HG03039 (cell line): Measurements from ENCODE around the gene KLHL33.
"Not testable (repeated sequence)": the region's sequence is repeated elsewhere in the genome, so short reads cannot be mapped to it uniquely, and the experiment has no call there.

Experiments
- ATAC-seq: cut with Tn5 transposase; IDR thresholded peaks from one replicate; pipeline ENCODE4 v1.9.1; 2021; ENCODE audit warnings: mild to moderate bottlenecking, moderate library complexity; ENCODE audit not compliant: unreplicated experiment

The KLHL33 gene

GRCh38 chr14:20454516-20455354 is 18.8 kb upstream of the KLHL33 start, which contains the start of the genes APEX1 and OSGEP:
APEX1 (plus strand) TSS chr14:20455226; CDS start chr14:20455646, 420 bp downstream.
OSGEP (minus strand) TSS chr14:20454812; CDS start chr14:20454683, 129 bp downstream.
- peak; percentile 88 for ATAC-seq

DNA sequence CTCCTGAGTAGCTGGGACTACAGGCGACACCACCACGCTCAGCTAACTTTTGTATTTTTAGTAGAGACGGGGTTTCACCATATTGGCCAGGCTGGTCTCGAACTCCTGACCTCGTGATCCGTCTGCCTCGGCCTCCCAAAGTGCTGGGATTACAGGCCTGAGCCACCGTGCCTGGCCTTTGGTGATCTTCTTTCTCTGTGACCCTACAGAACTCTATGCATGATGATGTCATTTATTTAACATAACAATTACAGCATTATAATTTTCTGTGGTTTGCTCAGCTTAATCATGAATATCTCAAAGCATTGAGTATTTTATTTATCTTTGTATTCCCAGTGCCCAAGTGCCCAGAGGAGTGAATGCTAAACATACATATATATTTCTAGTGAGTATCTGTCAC is 16.9 kb upstream of the KLHL33 start:
- ATAC-seq = not testable (repeated sequence)

DNA sequence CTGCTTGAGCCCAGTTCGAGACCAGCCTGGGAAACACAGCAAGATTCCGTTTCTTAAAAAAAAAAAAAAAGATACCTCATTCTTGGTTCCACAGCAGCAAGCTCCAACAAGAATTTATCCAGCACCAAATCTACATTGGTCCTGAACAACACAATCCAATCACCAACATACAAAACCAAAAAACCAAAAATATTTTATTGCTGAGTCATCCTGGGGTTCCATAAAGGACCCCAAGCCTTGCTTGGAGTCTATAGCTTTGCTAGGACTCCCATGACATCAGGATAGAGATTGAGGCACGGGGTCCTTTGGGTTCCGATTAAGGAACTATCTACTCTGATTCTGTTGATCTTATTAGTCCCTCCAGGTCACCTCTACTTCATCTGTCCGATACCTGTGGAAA is 10.9 kb upstream of the KLHL33 start:
- ATAC-seq = no peak

DNA sequence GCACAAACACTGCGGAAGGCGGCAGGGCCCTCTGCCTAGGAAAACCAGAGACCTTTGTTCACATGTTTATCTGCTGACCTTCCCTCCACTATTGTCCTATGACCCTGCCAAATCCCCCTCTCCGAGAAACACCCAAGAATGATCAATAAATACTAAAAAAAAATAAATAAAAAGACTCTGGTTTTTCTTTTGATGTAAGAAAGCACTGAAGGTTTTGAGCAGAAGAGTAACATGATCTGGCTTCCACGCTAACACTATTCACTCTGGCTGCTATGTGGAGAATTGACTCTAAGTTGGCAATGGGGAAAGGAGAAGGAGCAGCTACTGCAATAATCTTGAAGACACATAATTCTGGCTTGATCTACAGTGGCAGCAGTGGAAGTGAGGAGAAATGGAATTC is 7.7 kb upstream of the KLHL33 start:
- ATAC-seq = not testable (repeated sequence)

DNA sequence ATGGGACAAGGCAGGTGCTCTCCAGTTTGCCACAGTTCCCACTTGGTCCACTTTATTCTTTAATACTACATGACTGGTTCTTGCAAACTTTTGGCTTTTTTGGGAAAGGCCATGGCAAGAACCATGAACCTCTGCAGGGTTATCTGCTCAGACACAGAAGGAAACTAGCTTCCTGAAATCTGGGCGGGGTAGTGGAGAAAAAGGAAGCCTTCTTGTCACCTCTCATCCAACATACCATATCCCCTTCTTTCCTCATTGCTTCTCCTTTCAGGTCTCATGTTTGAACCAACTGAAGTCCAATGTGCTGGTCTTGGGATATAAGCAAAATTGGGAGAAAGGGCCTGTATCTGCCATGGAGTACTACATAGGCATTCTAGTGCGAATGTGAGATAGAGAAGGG is 5.5 kb upstream of the KLHL33 start:
- no peak for ATAC-seq

GRCh38 chr14:20440882-20441281 is 4.9 kb upstream of the KLHL33 start:
- no peak for ATAC-seq

DNA sequence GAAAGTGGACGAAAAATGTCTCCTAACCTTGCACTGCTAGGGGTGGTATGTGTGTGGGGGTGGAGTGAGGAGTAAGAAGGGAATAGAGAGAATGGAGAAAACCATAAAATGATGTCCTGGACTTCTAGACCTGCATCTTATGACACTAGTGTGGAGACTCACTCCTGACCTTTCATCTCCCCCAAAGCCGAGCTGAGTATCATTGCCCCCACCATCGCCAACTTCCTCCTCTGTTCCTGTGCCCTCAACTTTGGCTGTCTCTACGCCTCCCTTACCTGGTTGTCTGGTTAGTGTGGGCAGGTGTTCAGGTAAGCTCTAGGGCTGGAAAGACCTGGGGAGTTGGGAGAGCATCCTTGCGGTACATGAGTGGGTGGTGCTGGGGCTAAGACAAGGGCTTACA is 4.5 kb upstream of the KLHL33 start:
- ATAC-seq = no peak

GRCh38 chr14:20438664-20439063 is 2.7 kb upstream of the KLHL33 start:
- ATAC-seq = no peak

DNA sequence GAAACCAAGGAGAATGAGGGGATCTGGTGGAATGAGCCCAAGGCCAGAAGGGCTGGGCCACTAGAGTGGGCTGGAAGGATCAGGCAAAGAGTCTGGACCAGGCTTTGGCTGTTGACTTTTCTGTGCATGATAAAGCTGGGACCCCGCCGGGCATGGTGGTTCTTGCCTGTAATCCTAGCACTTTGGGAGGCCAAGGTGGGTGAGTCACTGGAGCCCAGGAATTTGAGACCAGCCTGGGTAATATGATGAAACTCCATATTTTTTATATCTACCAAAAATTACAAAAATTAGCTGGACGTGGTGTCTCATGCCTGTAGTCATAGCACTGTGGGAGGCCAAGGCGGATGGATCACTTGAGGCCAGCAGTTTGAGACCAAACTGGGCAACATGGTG is 393 bp upstream of the KLHL33 start:
- ATAC-seq = no peak

DNA sequence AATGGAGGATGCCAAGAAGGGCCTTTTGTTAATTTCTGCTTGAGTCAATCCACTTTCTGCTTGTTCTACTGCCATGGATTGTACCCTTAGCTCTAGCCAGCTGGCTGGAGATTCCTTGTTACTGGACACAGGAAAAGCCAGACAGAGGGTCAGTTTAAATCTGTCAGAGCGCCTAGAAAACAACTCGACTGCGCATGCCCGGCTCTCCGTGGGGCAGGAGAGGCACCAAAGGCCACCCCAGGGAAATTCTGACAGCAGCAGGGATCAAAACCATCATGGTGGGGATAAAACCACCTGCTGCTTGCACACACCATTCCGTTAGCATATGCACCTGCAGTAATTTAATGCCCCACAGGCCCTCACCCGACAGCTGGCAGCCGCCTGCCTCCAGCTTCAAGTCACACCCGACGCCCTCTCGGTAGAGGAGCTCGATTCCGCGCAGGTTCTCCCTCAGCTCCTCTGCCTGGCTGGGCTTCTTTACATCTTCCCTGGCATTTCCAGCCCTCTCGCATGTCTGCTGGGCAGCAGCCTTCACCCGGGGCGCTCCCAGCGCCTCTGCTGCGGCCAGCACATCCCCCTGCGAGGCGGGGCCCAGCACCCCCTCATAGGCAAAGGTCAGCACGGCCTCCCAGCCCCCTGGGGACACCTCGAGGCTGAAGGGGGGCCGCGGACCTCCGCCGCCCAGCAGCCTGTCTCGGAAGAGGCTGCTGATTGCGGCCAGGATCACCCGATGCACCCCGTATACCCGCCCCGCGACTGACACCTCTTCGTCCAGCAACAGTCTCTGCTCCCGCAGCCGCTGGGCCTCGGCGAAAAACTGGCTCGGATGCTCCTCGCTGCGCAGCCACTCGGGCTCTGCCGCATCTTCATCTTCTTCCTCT is 1.0 kb downstream of the KLHL33 start:
- no peak for ATAC-seq

DNA sequence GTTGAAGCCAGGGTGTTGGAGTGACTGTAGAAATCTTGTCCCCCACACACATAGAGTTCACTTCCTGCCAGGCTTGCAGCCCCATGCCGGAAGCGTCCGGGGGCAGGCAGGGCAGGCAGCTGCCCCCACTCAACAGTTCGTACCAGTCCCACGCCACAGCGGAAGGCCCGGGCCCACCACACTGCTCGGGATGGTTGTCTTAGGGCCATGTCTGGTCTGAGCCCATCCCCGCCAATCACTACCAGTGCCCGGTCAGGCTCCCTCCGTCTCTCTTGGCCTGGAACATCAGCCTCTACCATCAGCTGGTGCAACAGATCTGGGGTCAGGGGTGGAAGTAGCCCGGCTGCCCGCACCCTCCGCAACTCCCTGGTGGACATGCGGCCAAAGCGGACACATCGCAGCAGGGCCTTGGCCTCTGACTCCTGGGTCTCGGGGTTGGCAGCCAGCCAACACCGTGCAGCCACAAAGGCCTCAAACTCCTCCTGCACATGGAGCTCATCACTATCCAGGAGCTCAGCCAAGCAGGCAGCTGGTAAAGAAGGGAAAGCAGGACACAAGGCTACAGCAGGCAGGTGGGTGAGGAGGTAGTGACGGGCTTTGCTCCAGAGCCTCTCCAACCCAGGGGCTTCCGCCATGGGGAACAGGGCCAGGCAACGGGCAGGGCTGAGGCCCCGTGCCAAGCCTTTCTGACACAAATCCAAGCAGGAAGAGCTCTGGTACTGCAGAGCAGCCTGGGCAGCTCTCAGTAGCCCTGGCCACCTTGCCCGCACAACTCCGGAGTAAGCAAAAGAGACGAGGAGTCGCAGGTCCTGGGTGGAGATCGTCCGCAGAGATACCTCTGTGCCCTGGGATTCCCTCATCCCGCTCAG is 5.9 kb downstream of the KLHL33 start:
- ATAC-seq = no peak

DNA sequence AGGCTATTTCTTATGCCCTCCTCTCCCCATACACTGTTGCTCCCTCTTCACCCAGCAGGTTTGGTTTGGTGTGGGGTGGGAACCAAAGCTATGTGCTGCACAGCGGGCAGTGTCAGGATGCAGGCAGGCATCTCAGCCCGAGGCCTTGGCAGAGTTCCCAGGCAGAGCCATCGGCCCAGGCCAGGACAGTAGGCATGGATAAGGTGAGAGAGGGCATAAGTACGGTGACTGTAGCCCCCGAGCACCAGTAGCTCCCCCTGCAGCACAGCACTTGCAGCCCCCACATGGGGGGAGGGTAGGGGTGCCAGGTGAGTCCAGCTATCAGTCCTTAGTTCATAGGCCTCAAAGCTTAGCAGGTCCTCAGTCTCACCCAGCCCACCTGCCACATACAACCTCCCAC is 7.2 kb downstream of the KLHL33 start:
- ATAC-seq = no peak

DNA sequence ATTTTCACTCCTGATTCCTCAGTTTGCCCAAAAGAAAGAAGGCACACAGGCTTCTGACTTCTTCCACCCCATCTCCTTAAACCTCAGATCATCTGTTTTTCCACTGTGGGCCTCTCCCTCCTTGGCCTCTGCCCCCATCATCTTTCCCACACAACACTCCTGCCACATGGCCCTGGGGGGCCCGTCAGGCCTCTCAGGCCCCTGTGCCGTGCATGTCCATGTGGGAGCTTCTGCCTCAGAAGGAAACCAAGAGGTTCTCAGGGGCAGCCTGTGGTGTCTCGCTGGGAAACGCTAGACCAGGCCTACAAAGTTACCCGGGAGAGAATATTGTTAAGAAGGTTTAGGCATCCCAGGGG is 8.0 kb downstream of the KLHL33 start:
- peak; percentile 30 for ATAC-seq

DNA sequence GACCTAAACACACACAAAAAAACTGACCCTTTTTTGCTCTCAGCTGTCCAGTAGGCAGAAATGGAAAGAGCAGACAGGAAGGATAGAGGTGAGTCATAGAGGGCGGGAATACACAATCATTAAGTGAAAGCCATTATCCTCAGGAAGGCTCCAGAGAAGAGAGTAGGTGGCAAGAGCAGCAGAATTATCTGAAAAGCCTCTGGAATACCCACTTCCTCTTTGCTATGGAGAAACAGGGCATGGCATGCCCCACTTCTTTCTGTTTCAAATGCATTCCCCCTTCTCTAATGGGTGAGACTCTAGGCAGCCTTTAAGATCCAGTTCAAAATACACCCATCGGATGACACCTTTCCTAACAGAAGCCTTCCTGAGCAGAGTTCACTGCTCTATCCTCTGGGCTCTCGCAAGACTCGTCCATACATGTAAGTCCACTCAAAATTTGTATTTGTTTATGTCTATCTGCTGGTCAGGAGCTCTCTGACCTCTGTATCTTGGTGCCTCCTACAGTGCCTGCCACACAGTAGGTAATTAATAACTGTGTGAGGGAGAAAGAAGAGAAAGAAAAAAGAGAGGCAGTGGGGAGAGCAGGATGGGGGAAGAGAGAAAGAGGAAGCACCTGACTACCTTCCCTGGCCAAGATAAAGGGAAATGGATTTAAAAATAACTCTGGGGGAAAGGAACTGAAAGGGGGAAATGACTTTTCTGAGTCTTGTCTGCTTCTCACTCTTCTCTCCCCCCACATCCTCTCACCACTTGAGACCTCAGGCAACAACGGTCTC is 8.5 kb downstream of the KLHL33 start:
- peak; percentile 60 for ATAC-seq

DNA sequence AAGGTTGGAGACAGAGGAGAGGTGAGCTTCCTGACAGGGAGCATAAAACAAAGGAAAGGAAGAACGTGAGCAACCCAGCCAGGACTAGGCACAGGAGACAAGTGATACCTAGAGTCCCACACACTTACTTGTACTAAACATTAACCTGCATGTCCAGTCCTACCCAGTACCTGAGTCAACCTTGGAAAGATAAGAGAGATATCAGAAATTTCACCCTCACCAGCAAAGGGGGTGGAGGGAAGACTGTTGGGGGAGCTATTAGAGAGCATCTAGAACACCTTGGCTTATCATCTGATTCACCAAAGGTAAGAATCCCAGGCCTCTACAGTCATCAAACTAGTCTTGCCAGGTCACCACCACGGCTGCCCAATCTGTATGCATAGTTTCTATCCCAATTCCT is 11.1 kb downstream of the KLHL33 start:
- no peak for ATAC-seq

DNA sequence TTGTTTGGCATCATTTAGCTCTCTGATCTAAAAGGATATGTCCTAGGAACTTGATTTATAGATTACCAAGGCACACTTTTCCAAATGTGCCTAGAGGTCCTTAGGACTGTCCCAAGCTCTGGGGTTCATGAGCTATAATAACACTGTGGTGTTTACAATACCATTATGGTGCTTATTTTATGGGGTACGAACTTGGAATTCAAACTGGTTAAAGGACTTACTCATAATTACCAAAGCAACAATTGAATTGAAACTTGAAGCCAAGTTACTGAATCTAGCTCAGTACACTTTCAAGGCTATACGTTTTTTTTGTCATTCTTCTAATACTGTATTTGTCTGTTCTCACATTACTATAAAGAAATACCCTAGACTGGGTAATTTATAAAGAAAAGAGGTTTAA is 13.1 kb downstream of the KLHL33 start:
- ATAC-seq = no peak

DNA sequence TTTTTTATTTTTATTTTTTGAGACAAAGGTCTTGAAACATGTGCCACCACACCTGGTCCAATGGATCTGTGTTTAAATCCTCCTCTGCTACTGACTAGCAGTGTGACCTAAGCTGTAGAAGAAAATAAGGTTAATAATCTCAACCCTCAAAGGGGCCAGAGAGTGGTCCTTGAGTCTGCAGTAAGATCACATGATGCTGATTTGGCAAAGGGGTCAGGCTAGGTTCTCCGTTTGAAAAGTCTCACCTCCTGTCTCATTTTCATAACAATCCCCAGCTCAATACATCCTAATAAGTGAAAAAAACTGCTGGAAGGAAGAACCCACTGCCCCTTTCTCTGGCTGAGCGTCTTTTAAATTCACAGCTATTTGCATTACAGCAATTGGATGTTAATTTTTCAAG is 14.7 kb downstream of the KLHL33 start:
- ATAC-seq = no peak

DNA sequence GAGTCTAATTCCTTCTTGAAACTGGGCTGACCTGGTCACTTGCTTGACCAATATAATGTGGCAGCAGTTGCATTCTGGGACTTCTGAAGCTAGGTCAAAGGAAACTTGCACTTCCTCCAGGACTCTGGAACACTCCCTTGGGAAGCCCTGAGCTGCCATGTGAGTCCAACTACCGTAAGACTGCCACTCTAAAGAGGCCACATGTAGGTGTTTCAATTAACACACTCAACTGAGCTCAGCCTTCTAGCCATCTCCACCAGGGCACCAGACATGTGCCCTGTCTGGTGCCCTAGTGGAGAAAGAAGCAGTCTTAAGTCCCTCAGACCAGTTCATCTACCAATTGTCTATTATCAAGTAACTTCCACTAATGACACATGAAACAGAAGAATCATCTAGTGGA is 16.5 kb downstream of the KLHL33 start:
- no peak for ATAC-seq

DNA sequence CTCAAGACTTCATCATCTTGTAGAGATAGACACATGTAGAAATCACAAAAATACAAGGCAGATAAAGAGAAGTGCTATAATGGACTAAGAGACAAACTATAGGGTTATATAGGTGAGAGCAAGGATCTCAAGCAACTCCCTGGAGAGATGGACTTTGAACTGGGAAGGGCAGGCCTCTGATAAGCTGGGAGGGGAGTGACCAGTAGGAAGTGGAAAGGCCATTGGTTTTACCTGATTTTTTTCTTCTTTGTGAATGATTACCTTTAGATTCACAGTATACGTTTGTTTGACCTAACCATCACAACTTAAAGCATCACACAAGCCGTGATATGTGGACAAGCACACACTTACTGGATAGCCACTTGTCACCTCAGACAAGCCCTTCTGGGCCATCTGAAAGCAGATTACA is 17.5 kb downstream of the KLHL33 start:
- no peak for ATAC-seq
